Upper lobe of left lung (tissue), 4 donors: ENCODE results near the gene CIB4.

Source experiments
- EP300 ChIP-seq, 4 donors: sonication (generic); formaldehyde crosslinking; IDR thresholded peaks; one replicate each; pipeline ENCODE4 v1.5.1; 2017; ENCODE audit warnings: antibody characterized with exemption in 4 of 4, control low read depth in 2 of 4
- POLR2A ChIP-seq, 4 donors: fragments of 450-650 bp; IDR thresholded peaks; one replicate each; pipeline ENCODE4 v1.5.1; 2016 to 2017; ENCODE audit warnings: antibody characterized with exemption in 4 of 4, mild to moderate bottlenecking in 2 of 4
- POLR2AphosphoS5 ChIP-seq, 2 donors: sonication (generic); formaldehyde crosslinking; IDR thresholded peaks; one replicate each; pipeline ENCODE4 v1.5.1; 2017; ENCODE audit warnings: antibody characterized with exemption in 2 of 2
- TF ChIP-seq, protein P1 (sequence below), 6 experiments: fragments of 450-650 bp in 4 of 6; fragments of 200-600 bp in 2 of 6; sonication (generic) in 2 of 6; IDR thresholded peaks; one replicate each; pipeline ENCODE4 v1.5.1; 2016 to 2019; ENCODE audit warnings: antibody characterized with exemption in 6 of 6

DNA sequence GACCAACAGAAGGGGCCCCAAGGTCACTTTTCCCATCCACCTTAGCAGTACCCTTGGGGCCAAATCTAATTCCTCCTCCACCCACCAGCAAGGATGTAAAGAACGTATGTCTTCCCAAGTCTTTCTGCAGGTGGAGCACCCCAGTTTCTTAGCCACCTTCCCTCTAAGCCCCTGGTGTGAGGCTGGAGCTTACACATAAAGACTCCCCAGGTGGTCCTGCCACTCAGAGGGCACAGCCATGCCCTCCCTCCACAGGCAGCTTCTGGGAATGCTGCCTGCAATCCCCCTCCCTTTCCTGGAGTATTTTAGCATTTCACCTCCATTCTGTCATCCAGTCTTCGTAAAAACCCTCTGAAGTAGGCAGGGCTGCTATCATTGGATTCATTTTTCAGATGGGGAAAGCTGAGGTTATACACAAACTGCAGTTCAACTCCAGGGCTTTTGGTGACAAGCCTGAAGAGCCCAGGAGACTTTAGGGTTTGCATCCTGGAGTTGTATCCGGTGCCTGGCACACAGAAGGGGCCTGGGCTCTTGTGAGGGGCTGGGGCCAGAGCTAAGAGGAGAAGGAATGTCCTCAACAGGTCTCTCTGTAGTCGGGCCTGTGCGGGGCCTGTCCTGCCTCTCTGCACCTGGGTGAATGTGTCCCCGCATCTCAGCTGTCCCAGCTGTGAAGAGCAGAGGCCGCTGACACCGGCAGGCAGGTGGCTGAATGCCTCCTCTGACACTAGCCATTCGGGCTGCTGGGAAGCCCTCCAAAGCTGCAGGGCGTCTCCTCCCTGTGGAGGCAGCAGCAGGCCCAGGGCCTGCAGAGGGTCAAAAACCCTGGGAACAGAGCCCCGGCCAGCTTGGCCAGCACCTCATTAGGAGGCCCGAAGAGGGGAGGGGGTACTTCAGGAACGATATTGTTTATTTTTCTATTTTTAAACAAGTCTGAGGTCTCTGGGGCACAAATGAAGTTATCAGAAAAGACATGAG lies 27.6 kb downstream of the CIB4 start:
- TF ChIP-seq POLR2AphosphoS5 (IDR thresholded peaks at IDR 0.05) = peak in 1 of 2 donors; percentile 13
- TF ChIP-seq, protein P1, sequence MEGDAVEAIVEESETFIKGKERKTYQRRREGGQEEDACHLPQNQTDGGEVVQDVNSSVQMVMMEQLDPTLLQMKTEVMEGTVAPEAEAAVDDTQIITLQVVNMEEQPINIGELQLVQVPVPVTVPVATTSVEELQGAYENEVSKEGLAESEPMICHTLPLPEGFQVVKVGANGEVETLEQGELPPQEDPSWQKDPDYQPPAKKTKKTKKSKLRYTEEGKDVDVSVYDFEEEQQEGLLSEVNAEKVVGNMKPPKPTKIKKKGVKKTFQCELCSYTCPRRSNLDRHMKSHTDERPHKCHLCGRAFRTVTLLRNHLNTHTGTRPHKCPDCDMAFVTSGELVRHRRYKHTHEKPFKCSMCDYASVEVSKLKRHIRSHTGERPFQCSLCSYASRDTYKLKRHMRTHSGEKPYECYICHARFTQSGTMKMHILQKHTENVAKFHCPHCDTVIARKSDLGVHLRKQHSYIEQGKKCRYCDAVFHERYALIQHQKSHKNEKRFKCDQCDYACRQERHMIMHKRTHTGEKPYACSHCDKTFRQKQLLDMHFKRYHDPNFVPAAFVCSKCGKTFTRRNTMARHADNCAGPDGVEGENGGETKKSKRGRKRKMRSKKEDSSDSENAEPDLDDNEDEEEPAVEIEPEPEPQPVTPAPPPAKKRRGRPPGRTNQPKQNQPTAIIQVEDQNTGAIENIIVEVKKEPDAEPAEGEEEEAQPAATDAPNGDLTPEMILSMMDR (IDR thresholded peaks at IDR 0.05) = peak in 1 of 6 experiments; percentile 2
- no peak for TF ChIP-seq POLR2A (IDR thresholded peaks at IDR 0.05)
- no peak for TF ChIP-seq EP300 (IDR thresholded peaks at IDR 0.05)
